Spinal cord (tissue), 10 donors: Measurements from ENCODE around the gene LEO1. TPM values are rescaled to one million over a fixed set of nuclear protein-coding genes. Genes with fewer than 3 reads are reported as not detected.
"Not testable (repeated sequence)": the region's sequence is repeated elsewhere in the genome, so short reads cannot be mapped to it uniquely, and the experiment has no call there.

Source experiments
- DNase-seq, 6 donors: peaks; one replicate each; pipeline versions ENCODE4 v3.0.0 to v3.0.0-alpha.2; 2013 to 2015; ENCODE audit warnings: low spot score in 6 of 6, low read depth in 4 of 6
- H3K27ac ChIP-seq: one replicate; pipeline ENCODE4 v1.5.1; 2013; ENCODE audit warnings: low read depth, low read length, control low read depth
- H3K27me3 ChIP-seq: one replicate; pipeline ENCODE4 v1.6.1; 2013; ENCODE audit warnings: low read length; ENCODE audit not compliant: control insufficient read depth, insufficient read depth
- H3K36me3 ChIP-seq: one replicate; pipeline ENCODE4 v1.6.1; 2013; ENCODE audit warnings: low read length; ENCODE audit not compliant: control insufficient read depth, insufficient read depth
- H3K4me1 ChIP-seq: one replicate; pipeline ENCODE4 v1.6.1; 2013; ENCODE audit warnings: low read length; ENCODE audit not compliant: control insufficient read depth, insufficient read depth
- H3K4me3 ChIP-seq: one replicate; pipeline ENCODE4 v1.5.1; 2013; ENCODE audit warnings: low read depth, low read length, control low read depth
- H3K9me3 ChIP-seq: one replicate; pipeline ENCODE4 v1.6.1; 2013; ENCODE audit warnings: low read length; ENCODE audit not compliant: control insufficient read depth, insufficient read depth
- WGBS: methylation state at CpG from one replicate; pipeline ENCODE4 v1.1.5; 2013; ENCODE audit warnings: missing lambda C conversion rate; ENCODE audit not compliant: insufficient coverage; 5-methylcytosine and 5-hydroxymethylcytosine counted together
- polyA plus RNA-seq, 2 donors: library from polyadenylated mRNA; unstranded; fragments of 120-200 nt; gene quantifications; one replicate each; pipeline ENCODE4 v1.2.1, GENCODE V29; 2013; ENCODE audit not compliant: insufficient read length in 2 of 2
- total RNA-seq, 2 donors: library from RNA; depleted of rRNA in 1 of 2; stranded (reverse); fragments of 120-200 nt in 1 of 2; fragments of >200 nt in 1 of 2; gene quantifications; one replicate each; pipeline versions ENCODE4 v1.2.3 to v1.2.4, GENCODE V29; 2013 to 2014
- donor health status: healthy.

Gene LEO1
- total and polyA plus RNA-seq, 4 donors = 26.4 to 30.0 (median 29.4) TPM

DNA sequence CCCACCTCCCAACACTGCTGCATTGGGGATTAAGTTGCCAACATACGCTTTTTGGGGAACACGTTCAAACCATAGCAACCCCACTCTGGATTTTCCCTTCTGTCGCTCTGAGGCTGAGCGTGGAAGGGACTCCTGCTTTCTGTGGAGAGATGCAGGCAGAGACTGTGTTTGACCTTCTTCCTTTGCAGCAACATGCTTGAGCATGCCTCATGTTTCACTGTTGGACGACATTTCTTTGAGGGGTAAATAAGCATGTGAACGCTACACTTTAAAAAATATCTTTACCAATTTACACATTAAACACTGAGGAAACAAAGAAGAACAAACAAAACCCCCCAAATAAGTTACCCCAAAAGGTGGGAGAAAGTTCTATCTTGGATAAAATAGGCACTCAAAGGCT lies 33.2 kb upstream of the LEO1 start:
- Histone ChIP-seq H3K27me3 (no peaks in the 10 kb centered on the region), H3K36me3 (no peaks in the 10 kb centered on the region), H3K4me3 (no peak overlapping the region), H3K4me1 (no peaks in the 10 kb centered on the region), H3K27ac (no peak overlapping the region), H3K9me3 (no peaks in the 10 kb centered on the region)
- DNase-seq = no peak
- 90% methylated on average over 2 of the region's 6 CpGs for WGBS

DNA sequence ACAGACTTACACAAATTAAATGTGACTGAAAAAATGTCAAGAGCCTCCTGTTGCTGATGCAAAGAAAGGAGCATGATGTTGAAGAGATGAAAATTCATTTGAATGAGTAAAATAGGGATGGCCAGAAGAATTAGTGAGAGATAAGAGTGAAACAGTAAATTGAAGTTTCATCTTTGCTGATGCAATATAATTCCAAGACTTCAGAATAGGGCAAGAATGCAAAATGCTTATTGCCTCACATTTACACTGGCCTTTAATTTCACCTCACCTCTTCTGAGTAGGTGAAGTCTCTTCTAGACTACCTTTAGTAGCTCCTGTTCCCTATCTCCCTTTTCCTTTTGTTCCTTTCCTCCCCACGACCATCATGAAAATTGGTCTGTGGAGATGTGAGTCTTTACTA lies 32.1 kb upstream of the LEO1 start:
- no peak for DNase-seq
- WGBS = no CpG with 5 or more reads among the region's 1 CpG
- H3K4me1 ChIP-seq = no peaks in the 10 kb centered on the region
- H3K36me3 ChIP-seq = no peaks in the 10 kb centered on the region
- H3K27ac ChIP-seq = no peak overlapping the region
- no peaks in the 10 kb centered on the region for H3K27me3 ChIP-seq
- no peaks in the 10 kb centered on the region for H3K9me3 ChIP-seq
- no peak overlapping the region for H3K4me3 ChIP-seq

DNA sequence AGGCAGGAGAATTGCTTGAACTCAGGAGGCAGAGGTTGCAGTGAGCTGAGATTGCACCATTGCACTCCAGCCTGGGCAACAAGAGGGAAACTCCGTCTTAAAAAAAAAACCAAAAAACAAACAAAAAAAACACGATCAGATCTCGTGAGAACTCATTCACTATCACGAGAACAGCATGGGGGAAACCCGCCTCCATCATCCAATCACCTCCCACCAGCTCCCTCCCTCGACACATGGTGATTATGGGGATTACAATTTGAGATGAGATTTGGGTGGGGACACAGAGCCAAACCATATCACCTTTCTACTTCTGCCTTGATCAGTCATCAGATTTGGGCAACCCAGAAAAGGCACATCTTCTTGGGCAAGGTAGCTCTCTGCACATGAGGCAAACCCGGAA lies 31.5 kb upstream of the LEO1 start:
- 100% methylated on average over 1 of the region's 7 CpGs for WGBS
- H3K9me3 ChIP-seq, H3K27me3 ChIP-seq, H3K36me3 ChIP-seq, H3K4me3 ChIP-seq, H3K27ac ChIP-seq, H3K4me1 ChIP-seq, DNase-seq: not testable (repeated sequence)

DNA sequence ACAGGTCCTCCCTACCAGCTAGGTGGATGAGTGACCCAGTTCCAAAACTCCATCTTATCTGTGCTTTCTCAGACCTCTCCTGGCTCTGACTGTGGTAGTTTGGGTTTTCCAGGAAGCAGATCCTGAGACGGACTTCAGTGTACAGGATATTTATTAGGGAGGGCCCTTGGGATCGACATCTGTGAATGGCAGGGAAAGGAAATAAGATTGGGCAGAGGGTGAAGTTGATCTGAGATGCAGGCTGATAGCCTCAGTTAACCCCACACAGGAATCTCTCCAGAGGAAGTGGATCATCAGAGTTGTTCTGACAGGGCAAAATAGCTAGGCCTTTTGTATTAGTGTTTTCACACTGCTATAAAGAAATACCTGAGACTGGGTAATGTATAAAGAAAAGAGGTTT lies 30.8 kb upstream of the LEO1 start:
- Histone ChIP-seq H3K4me1 (no peaks in the 10 kb centered on the region), H3K9me3 (no peaks in the 10 kb centered on the region), H3K4me3 (no peak overlapping the region), H3K27ac (no peak overlapping the region), H3K27me3 (no peaks in the 10 kb centered on the region), H3K36me3 (no peaks in the 10 kb centered on the region)
- DNase-seq = no peak
- WGBS = 92% methylated on average over 2 of the region's 2 CpGs

DNA sequence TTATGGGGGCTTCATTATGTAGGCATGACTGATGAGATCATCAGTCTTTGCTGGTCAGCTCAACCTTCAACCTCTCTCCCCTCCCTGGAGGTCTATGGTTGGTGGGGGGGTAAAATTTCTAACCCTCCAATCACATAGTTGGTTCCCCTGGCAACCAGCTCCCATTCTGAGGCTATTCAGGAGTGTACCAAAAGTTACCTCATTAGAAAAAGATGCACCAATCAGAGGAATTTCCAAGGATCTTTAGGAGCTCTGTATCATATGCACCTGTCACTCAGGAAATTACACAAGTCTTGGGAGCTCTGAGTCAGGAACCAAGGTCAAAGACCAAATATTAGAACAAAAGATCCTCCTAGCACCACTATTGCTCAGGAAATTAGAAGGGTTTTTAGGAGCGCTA lies 21.4 kb upstream of the LEO1 start:
- H3K9me3 ChIP-seq = no peaks in the 10 kb centered on the region
- H3K36me3 ChIP-seq = no peaks in the 10 kb centered on the region
- H3K27ac ChIP-seq = no peak overlapping the region
- H3K4me3 ChIP-seq = no peak overlapping the region
- H3K4me1 ChIP-seq = no peaks in the 10 kb centered on the region
- no peaks in the 10 kb centered on the region for H3K27me3 ChIP-seq
- no peak for DNase-seq
- WGBS = no CpG with 5 or more reads among the region's 1 CpG

DNA sequence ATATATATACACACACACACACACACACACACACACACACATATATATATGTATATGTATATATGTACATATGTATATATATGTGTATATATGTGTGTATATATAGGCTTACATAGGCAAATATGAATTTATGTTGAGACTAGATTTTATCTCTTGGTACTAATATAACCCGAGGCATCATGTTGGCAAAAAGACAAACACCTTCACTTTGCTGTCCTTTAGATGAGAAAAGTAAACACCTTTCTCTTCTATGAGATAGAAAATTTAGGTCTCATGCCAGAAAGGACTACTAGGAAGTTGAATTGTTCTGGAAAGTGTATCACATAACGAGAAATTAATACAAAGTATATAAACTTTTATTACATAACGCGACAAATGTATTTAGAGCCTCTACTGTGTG lies 19.6 kb upstream of the LEO1 start:
- Histone ChIP-seq H3K36me3 (no peaks in the 10 kb centered on the region), H3K4me3 (no peak overlapping the region), H3K27me3 (no peaks in the 10 kb centered on the region), H3K4me1 (no peaks in the 10 kb centered on the region), H3K9me3 (no peaks in the 10 kb centered on the region), H3K27ac (no peak overlapping the region)
- no CpG with 5 or more reads among the region's 4 CpGs for WGBS
- no peak for DNase-seq

DNA sequence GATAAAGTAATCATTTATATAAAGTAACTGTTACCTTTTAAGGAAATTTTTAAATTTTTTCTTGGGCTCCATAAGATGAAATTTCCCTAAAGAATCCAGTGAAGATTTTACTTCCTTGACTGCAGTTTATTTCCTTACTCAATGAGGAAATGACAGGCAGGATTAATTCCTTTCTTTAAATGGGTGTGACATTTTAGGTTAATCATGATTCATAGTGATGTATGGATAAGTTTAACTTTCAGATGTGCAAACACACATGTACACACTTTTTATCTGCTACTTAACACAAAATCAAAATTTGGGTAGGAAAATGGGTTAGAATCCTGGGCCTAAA lies 11.2 kb upstream of the LEO1 start:
- no peaks in the 10 kb centered on the region for H3K36me3 ChIP-seq
- H3K27ac ChIP-seq = no peak overlapping the region
- no peaks in the 10 kb centered on the region for H3K27me3 ChIP-seq
- no peaks in the 10 kb centered on the region for H3K4me1 ChIP-seq
- H3K9me3 ChIP-seq = no peaks in the 10 kb centered on the region
- no peak overlapping the region for H3K4me3 ChIP-seq
- DNase-seq = no peak

DNA sequence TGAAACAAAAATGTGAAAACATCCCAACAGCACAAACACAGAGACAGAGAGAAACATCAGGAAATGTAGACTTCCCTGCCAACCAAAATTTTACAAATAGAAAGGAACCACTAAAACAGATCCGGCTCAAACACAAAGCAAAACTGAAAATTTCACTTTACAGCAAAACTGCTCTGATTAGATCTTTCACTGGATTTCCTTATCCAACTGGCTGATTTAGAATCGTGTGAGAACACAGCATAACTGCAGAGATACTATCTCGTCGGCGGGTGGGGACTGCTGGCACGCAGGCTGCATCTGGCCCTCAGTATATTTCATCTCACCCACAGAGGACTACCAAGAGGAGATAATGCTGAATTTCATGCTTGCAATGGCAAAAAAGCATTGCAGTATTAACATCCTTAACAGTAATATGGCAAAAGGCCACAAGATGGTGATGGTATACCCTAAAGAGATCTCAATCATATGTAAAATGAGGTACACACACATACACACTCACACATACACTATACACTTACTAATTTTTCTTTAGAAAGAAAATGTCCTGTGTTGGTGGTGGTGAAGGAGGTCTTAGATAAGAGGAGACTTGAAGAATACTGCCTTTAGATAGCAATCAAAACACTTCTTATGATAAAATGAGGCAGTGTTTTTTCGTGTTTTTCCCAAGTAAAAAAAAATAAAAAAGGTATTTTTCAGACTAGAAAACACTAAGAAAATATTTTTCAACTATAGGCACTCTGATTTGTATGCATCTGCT lies 10.6 kb upstream of the LEO1 start:
- H3K4me1 ChIP-seq = no peaks in the 10 kb centered on the region
- H3K9me3 ChIP-seq = no peaks in the 10 kb centered on the region
- 60% methylated on average over 1 of the region's 7 CpGs for WGBS
- no peaks in the 10 kb centered on the region for H3K27me3 ChIP-seq
- DNase-seq = peak in 4 of 6 donors; percentile 17 to 86 (median 44)
- H3K4me3 ChIP-seq = no peak overlapping the region
- no peaks in the 10 kb centered on the region for H3K36me3 ChIP-seq
- H3K27ac ChIP-seq = no peak overlapping the region

DNA sequence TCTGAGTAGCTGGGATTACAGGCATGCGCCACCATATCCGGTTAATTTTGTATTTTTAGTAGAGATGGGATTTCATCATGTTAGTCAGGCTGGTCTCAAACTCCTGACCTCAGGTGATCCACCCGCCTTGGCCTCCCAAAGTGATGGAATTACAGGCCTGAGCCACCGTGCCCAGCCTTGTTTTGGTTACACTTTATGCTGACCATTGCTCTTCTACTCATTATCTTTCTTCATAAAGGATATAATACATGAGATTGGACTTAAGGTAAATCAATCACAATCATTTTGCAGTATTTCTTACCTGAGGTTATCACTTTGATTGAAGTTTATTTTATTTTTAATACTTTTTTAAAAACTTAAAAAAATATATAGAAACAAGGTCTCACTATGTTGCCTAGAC lies 2.2 kb upstream of the LEO1 start:
- Histone ChIP-seq H3K27ac (no peak overlapping the region), H3K27me3 (no peaks in the 10 kb centered on the region), H3K36me3 (no peaks in the 10 kb centered on the region), H3K4me3 (no peak overlapping the region), H3K9me3 (no peaks in the 10 kb centered on the region), H3K4me1 (peaks cover 12% of the 10 kb centered on the region)
- 100% methylated on average over 1 of the region's 4 CpGs for WGBS
- DNase-seq = no peak

DNA sequence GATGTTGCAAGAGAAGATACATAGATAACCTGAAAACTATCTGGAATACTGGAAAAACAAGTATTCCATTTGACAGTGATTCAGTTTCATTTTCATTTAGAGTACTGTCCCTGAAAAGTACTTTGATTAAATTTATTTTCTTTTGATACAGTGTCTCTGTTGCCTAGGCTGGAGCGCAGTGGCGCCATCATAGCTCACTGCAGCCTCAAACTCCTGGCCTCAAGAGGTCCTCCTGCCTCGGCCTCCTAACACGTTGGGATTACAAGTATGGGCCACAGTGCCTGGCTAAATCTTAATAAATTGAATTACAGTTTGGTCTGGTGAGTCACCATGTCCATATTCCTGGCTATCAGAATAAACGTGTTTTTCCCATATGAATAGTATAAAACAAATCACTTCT lies 1.6 kb upstream of the LEO1 start:
- no CpG with 5 or more reads among the region's 5 CpGs for WGBS
- no peak overlapping the region for H3K4me3 ChIP-seq
- no peaks in the 10 kb centered on the region for H3K9me3 ChIP-seq

More for the DNA sequence above, 1.6 kb upstream of the LEO1 start:
- Histone ChIP-seq H3K27me3 (no peaks in the 10 kb centered on the region), H3K27ac (no peak overlapping the region), H3K4me1 (peaks cover 12% of the 10 kb centered on the region), H3K36me3 (no peaks in the 10 kb centered on the region)
- DNase-seq = no peak
